Adrenal gland (tissue), 12 donors: ENCODE data around the gene BTBD19. TPM values are rescaled to one million over a fixed set of nuclear protein-coding genes. Genes with fewer than 3 reads are reported as not detected.
"Not testable (repeated sequence)": the region's sequence is repeated elsewhere in the genome, so short reads cannot be mapped to it uniquely, and the experiment has no call there.

Experiments used
- DNase-seq, 7 donors: peaks; one replicate each; pipeline ENCODE4 v3.0.0-alpha.2; 2019 to 2020
- H3K27ac ChIP-seq, 5 donors: fragments of 200-600 bp; sonication (generic) in 4 of 5; 1 replicate in 3 of 5; 2 replicates in 2 of 5; pipeline versions ENCODE4 v1.5.1 to v1.8.0; 2016 to 2020; ENCODE audit warnings: mild to moderate bottlenecking in 1 of 5
- H3K27me3 ChIP-seq: fragments of 200-600 bp; 2 replicates; pipeline ENCODE4 v1.8.0; 2021
- H3K36me3 ChIP-seq, 2 donors: fragments of 200-600 bp; replicated peaks in 1 of 2; 1 replicate in 1 of 2; 2 replicates in 1 of 2; pipeline versions ENCODE4 v1.5.1 to v1.8.0; 2018 to 2022
- H3K4me1 ChIP-seq, 2 donors: fragments of 200-600 bp; replicated peaks in 1 of 2; 1 replicate in 1 of 2; 2 replicates in 1 of 2; pipeline versions ENCODE4 v1.5.1 to v1.8.0; 2018 to 2021
- H3K4me3 ChIP-seq, 4 donors: fragments of 200-600 bp; sonication (generic) in 3 of 4; one replicate each; pipeline ENCODE4 v1.5.1; 2016 to 2018
- H3K9me3 ChIP-seq, 3 donors: fragments of 200-600 bp; sonication (generic) in 1 of 3; replicated peaks in 1 of 3; 1 replicate in 2 of 3; 2 replicates in 1 of 3; pipeline versions ENCODE4 v1.5.1 to v1.8.0; 2016 to 2021
- CTCF ChIP-seq, 6 experiments: fragments of 450-650 bp in 4 of 6; fragments of 200-600 bp in 2 of 6; sonication (generic) in 1 of 6; IDR thresholded peaks; 1 replicate in 5 of 6; 2 replicates in 1 of 6; pipeline versions ENCODE4 v1.5.1 to v1.8.0; 2016 to 2021; ENCODE audit warnings: antibody characterized with exemption in 6 of 6, mild to moderate bottlenecking in 2 of 6, moderate library complexity in 1 of 6
- POLR2A ChIP-seq, 2 donors: fragments of 450-650 bp; IDR thresholded peaks; one replicate each; pipeline ENCODE4 v1.6.1; 2017; ENCODE audit warnings: antibody characterized with exemption in 2 of 2, mild to moderate bottlenecking in 2 of 2, moderate library complexity in 1 of 2
- WGBS, 4 donors: extraction: QIAGEN DNeasy Blood & Tissue Kit in 2 of 4; methylation state at CpG; one replicate each; pipeline versions ENCODE4 v1.1.5 to v1.1.7; 2013 to 2017; 5-methylcytosine and 5-hydroxymethylcytosine counted together
- intact Hi-C, 2 donors: fragments of 100-400 bp; cut with DNase I; formaldehyde crosslinking; loops; one replicate each; pipeline versions ENCODE4 v1.14.1 to v1.15.0; 2022 to 2023
- polyA plus RNA-seq, 3 donors: library from polyadenylated mRNA; stranded (reverse); fragments of 200-250 nt in 2 of 3; fragments of 350-450 nt in 1 of 3; fragmentation: Illumina TruSeq in 1 of 3; extraction: RNeasy Lipid Tissue Mini Kit (QIAGEN cat#74804) in 1 of 3; gene quantifications; one replicate each; pipeline ENCODE4 v1.2.3, GENCODE V29; 2013 to 2014
- total RNA-seq, 9 donors: library from RNA; depleted of rRNA in 4 of 9; stranded (reverse); fragments of >200 nt in 4 of 9; fragments of 120-200 nt in 1 of 9; fragmentation: NEBNext Ultra II Directional in 1 of 9; extraction: Animal tissue kit (Norgen Biotek cat#: 25700) in 1 of 9; gene quantifications; one replicate each; pipeline versions ENCODE4 v1.1.0 to v1.2.4, GENCODE V29; 2013 to 2023
- donor health status: healthy with polysubstance abuse.
- donor health status: Bipolar disorder and iron deficiency.
- donor health status: DM: yes; HTN: yes; CAD: no.
- donor health status: DM: no; HTN: no; CAD: no.
- donor health status: DM: no; HTN: no; CAD: no.
- donor health status: DM: yes; HTN: yes; CAD: no.

Gene BTBD19
- total and polyA plus RNA-seq, 12 donors: 4.8 to 67.2 (median 21.3) TPM

- H3K4me1 ChIP-seq: peaks cover 64 to 77% of the 10 kb centered on the region in 2 donors
- H3K36me3 ChIP-seq: peaks cover 0 to 19% of the 10 kb centered on the region in 2 donors
- peak; percentile 74 to 89 (median 86) for DNase-seq
- peak overlapping the region; percentile 1 to 100 (median 99) for H3K27ac ChIP-seq
- intact Hi-C loops: no loop called here
- TF ChIP-seq CTCF (IDR thresholded peaks at IDR 0.05): no peak
- peak in 1 of 2 donors; percentile 7 for TF ChIP-seq POLR2A (IDR thresholded peaks at IDR 0.05)
- no peaks in the 10 kb centered on the region for H3K9me3 ChIP-seq
- peak overlapping the region in 1 of 4 donors; percentile 48 for H3K4me3 ChIP-seq
- no peaks in the 10 kb centered on the region for H3K27me3 ChIP-seq
- WGBS, 4 donors: 33 to 52% (median 42%) methylated on average over 9 to 12 of the region's 12 CpGs
Observed at GRCh38 chr1:44810101-44810761, 1.9 kb downstream of the BTBD19 start.

GRCh38 chr1:44810762-44811105, 2.4 kb downstream of the BTBD19 start:
- H3K27me3 ChIP-seq, intact Hi-C loops, H3K9me3 ChIP-seq: not testable (repeated sequence)
- Histone ChIP-seq H3K4me1 (peaks cover 64 to 77% of the 10 kb centered on the region in 2 donors), H3K27ac (peak overlapping the region in 4 of 5 donors; percentile 96 to 100 (median 99)), H3K36me3 (peaks cover 0 to 14% of the 10 kb centered on the region in 2 donors), H3K4me3 (peak overlapping the region in 1 of 4 donors; percentile 48)
- DNase-seq: peak in 2 of 7 donors; percentile 23 to 52
- 82 to 87% (median 84%) methylated on average over 4 of the region's 4 CpGs for WGBS, 4 donors

GRCh38 chr1:44811234-44811633, 2.9 kb downstream of the BTBD19 start:
- H3K36me3 ChIP-seq: peaks cover 0 to 9% of the 10 kb centered on the region in 2 donors
- DNase-seq: peak in 3 of 7 donors; percentile 15 to 27 (median 21)
- no peak overlapping the region for H3K4me3 ChIP-seq
- no peaks in the 10 kb centered on the region for H3K9me3 ChIP-seq
- H3K4me1 ChIP-seq: peaks cover 60 to 72% of the 10 kb centered on the region in 2 donors
- peak overlapping the region in 4 of 5 donors; percentile 96 to 100 (median 99) for H3K27ac ChIP-seq
- WGBS, 4 donors: 61 to 70% (median 68%) methylated on average over 8 of the region's 8 CpGs
- TF ChIP-seq POLR2A (IDR thresholded peaks at IDR 0.05): no peak
- no peak for TF ChIP-seq CTCF (IDR thresholded peaks at IDR 0.05)
- intact Hi-C loops: no loop called here
- H3K27me3 ChIP-seq: no peaks in the 10 kb centered on the region

- H3K4me3 ChIP-seq: peak overlapping the region in 1 of 4 donors; percentile 45
- H3K9me3 ChIP-seq: no peaks in the 10 kb centered on the region
- peaks cover 0 to 6% of the 10 kb centered on the region in 2 donors for H3K36me3 ChIP-seq
- TF ChIP-seq POLR2A (IDR thresholded peaks at IDR 0.05) (no peak), CTCF (IDR thresholded peaks at IDR 0.05) (no peak)
- no peaks in the 10 kb centered on the region for H3K27me3 ChIP-seq
- peaks cover 43 to 55% of the 10 kb centered on the region in 2 donors for H3K4me1 ChIP-seq
- peak in 4 of 7 donors; percentile 18 to 61 (median 35) for DNase-seq
- H3K27ac ChIP-seq: peak overlapping the region in 3 of 5 donors; percentile 60 to 89 (median 87)
- WGBS, 4 donors: 61 to 84% (median 68%) methylated on average over 35 to 48 of the region's 48 CpGs
- intact Hi-C loops: no loop called here
Observed at GRCh38 chr1:44812822-44813543, 4.7 kb downstream of the BTBD19 start.

GRCh38 chr1:44815926-44816325, 7.6 kb downstream of the BTBD19 start:
- H3K9me3 ChIP-seq, H3K4me3 ChIP-seq, H3K27ac ChIP-seq, H3K36me3 ChIP-seq, H3K27me3 ChIP-seq, intact Hi-C loops: not testable (repeated sequence)
- peaks cover 21 to 39% of the 10 kb centered on the region in 2 donors for H3K4me1 ChIP-seq
- WGBS, 4 donors: 88 to 95% (median 91%) methylated on average over 9 of the region's 9 CpGs
- peak in 2 of 7 donors; percentile 5 to 11 for DNase-seq
